Osteoblast (primary cell): Measurements from ENCODE around the gene GLT1D1. TPM values are rescaled to one million over a fixed set of nuclear protein-coding genes. Genes with fewer than 3 reads are reported as not detected.
A peak's percentile ranks its signal among the peaks of the same experiment; 100 is the strongest.

Experiments used
- DNase-seq: peaks from one replicate; pipeline ENCODE4 v3.0.0; 2011; ENCODE audit warnings: low spot score, mixed read lengths; ENCODE audit not compliant: insufficient read length; ENCODE audit errors: missing footprints
- H2AFZ ChIP-seq: 2 replicates; pipeline ENCODE4 v1.6.0; 2011; ENCODE audit warnings: mild to moderate bottlenecking, low read length
- H3K27ac ChIP-seq: 2 replicates; pipeline ENCODE4 v1.5.1; 2011; ENCODE audit warnings: mild to moderate bottlenecking, low read depth, low read length, moderate library complexity
- H3K27me3 ChIP-seq: 2 replicates; pipeline ENCODE4 v1.6.0; 2012; ENCODE audit warnings: mild to moderate bottlenecking, control low read depth, inconsistent platforms, low read length, moderate library complexity; ENCODE audit not compliant: insufficient read depth
- H3K36me3 ChIP-seq: 2 replicates; pipeline ENCODE4 v1.5.1; 2011; ENCODE audit warnings: mild to moderate bottlenecking, low read length, control low read depth, moderate library complexity; ENCODE audit not compliant: insufficient read depth
- H3K4me1 ChIP-seq: 2 replicates; pipeline ENCODE4 v1.5.1; 2011; ENCODE audit warnings: mild to moderate bottlenecking, low read length, control low read depth, moderate library complexity; ENCODE audit not compliant: insufficient read depth
- H3K4me2 ChIP-seq: 2 replicates; pipeline ENCODE4 v1.6.0; 2011; ENCODE audit warnings: mild to moderate bottlenecking, low read length; ENCODE audit not compliant: insufficient read depth
- H3K4me3 ChIP-seq: fragments of 200-600 bp; sonication (generic); 3 replicates; pipeline ENCODE4 v1.5.1; 2012; ENCODE audit warnings: mild to moderate bottlenecking, low read length, inconsistent platforms; ENCODE audit not compliant: insufficient read depth
- H3K79me2 ChIP-seq: 2 replicates; pipeline ENCODE4 v1.6.0; 2012; ENCODE audit warnings: mild to moderate bottlenecking, low read length, control low read depth, inconsistent platforms; ENCODE audit not compliant: insufficient read depth
- H3K9me3 ChIP-seq: 2 replicates; pipeline ENCODE4 v1.5.1; 2011; ENCODE audit warnings: low read depth, low read length, control low read depth
- H4K20me1 ChIP-seq: 2 replicates; pipeline ENCODE4 v1.6.0; 2012; ENCODE audit warnings: mild to moderate bottlenecking, low read length, control low read depth; ENCODE audit not compliant: insufficient read depth
- CTCF ChIP-seq: IDR thresholded peaks from 2 replicates; pipeline ENCODE4 v1.5.1; 2011; ENCODE audit warnings: mild to moderate bottlenecking, low read depth, low read length, moderate library complexity; ENCODE audit errors: extremely low read depth
- total RNA-seq: library from RNA; depleted of rRNA; stranded (reverse); fragments of >200 nt; gene quantifications from 2 replicates; pipeline ENCODE4 v1.2.3, GENCODE V29; 2012

Gene GLT1D1
- total RNA-seq, 1 donor, result not detected

GRCh38 chr12:128891856-128892255 is 38.6 kb downstream of the GLT1D1 start:
- Histone ChIP-seq H3K4me3 (no peak overlapping the region), H3K27me3 (no peaks in the 10 kb centered on the region), H3K27ac (no peak overlapping the region), H3K36me3 (no peaks in the 10 kb centered on the region), H3K79me2 (no peaks in the 10 kb centered on the region), H4K20me1 (no peaks in the 10 kb centered on the region), H3K4me2 (no peak overlapping the region), H3K9me3 (no peaks in the 10 kb centered on the region), H2AFZ (no peak overlapping the region), H3K4me1 (no peaks in the 10 kb centered on the region)
- TF ChIP-seq CTCF, result no peak
- no peak for DNase-seq

- H4K20me1 ChIP-seq, result no peaks in the 10 kb centered on the region
- H3K4me1 ChIP-seq, result no peaks in the 10 kb centered on the region
- H3K79me2 ChIP-seq, result no peaks in the 10 kb centered on the region
- no peak overlapping the region for H3K4me2 ChIP-seq
- no peak for TF ChIP-seq CTCF
- no peak overlapping the region for H3K4me3 ChIP-seq
- no peaks in the 10 kb centered on the region for H3K9me3 ChIP-seq
- DNase-seq, result no peak
- no peaks in the 10 kb centered on the region for H3K36me3 ChIP-seq
- no peaks in the 10 kb centered on the region for H3K27me3 ChIP-seq
- H2AFZ ChIP-seq, result no peak overlapping the region
- H3K27ac ChIP-seq, result no peak overlapping the region
These were observed 50.0 kb downstream of the GLT1D1 start for GRCh38 chr12:128903236-128903635.

GRCh38 chr12:128905003-128905544 is 51.8 kb downstream of the GLT1D1 start:
- Histone ChIP-seq H3K4me3 (no peak overlapping the region), H3K27me3 (no peaks in the 10 kb centered on the region), H3K9me3 (no peaks in the 10 kb centered on the region), H3K36me3 (no peaks in the 10 kb centered on the region), H2AFZ (no peak overlapping the region), H3K79me2 (no peaks in the 10 kb centered on the region), H4K20me1 (no peaks in the 10 kb centered on the region), H3K4me2 (no peak overlapping the region), H3K27ac (no peak overlapping the region), H3K4me1 (no peaks in the 10 kb centered on the region)
- no peak for DNase-seq
- TF ChIP-seq CTCF, result no peak

GRCh38 chr12:128906485-128907137 is 53.3 kb downstream of the GLT1D1 start:
- Histone ChIP-seq H3K4me3 (no peak overlapping the region), H3K79me2 (no peaks in the 10 kb centered on the region), H3K9me3 (no peaks in the 10 kb centered on the region), H3K4me1 (no peaks in the 10 kb centered on the region), H3K27me3 (no peaks in the 10 kb centered on the region), H4K20me1 (no peaks in the 10 kb centered on the region), H2AFZ (no peak overlapping the region), H3K27ac (no peak overlapping the region), H3K36me3 (no peaks in the 10 kb centered on the region), H3K4me2 (no peak overlapping the region)
- peak; percentile 39 for DNase-seq
- no peak for TF ChIP-seq CTCF
